Vagina (tissue), 2 donors: Measurements from ENCODE around the gene MERTK.
"Not testable (repeated sequence)": the region's sequence is repeated elsewhere in the genome, so short reads cannot be mapped to it uniquely, and the experiment has no call there.

Experiments used
- POLR2A ChIP-seq, 2 donors: fragments of 450-650 bp; IDR thresholded peaks; one replicate each; pipeline ENCODE4 v1.6.1; 2017; ENCODE audit warnings: antibody characterized with exemption in 2 of 2, mild to moderate bottlenecking in 2 of 2, moderate library complexity in 2 of 2
- TF ChIP-seq, protein P1 (sequence below), 3 experiments: fragments of 450-650 bp in 2 of 3; fragments of 200-600 bp in 1 of 3; sonication (generic) in 1 of 3; IDR thresholded peaks; one replicate each; pipeline ENCODE4 v1.5.1; 2017 to 2019; ENCODE audit warnings: antibody characterized with exemption in 3 of 3, mild to moderate bottlenecking in 2 of 3, moderate library complexity in 2 of 3

DNA sequence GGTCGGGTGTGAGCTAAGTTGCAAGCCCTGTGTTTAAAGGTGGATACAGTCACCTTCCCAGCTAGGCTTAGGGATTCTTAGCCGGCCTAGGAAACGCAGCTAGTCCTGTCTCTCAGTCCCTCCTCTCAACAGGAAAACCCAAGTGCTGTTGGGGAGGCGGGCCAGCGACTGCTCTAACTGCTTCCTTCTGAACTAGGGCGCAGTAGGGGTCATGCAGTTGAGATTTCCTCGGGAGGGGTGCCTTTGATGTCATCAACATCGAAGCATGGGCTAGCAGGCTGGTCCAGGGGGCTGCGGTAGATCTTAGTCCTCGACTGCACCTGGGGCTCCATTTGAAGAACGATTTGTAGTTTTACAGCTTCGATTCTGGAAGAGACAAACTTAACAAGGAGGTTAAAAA is 141.1 kb downstream of the MERTK start:
- TF ChIP-seq, protein P1, sequence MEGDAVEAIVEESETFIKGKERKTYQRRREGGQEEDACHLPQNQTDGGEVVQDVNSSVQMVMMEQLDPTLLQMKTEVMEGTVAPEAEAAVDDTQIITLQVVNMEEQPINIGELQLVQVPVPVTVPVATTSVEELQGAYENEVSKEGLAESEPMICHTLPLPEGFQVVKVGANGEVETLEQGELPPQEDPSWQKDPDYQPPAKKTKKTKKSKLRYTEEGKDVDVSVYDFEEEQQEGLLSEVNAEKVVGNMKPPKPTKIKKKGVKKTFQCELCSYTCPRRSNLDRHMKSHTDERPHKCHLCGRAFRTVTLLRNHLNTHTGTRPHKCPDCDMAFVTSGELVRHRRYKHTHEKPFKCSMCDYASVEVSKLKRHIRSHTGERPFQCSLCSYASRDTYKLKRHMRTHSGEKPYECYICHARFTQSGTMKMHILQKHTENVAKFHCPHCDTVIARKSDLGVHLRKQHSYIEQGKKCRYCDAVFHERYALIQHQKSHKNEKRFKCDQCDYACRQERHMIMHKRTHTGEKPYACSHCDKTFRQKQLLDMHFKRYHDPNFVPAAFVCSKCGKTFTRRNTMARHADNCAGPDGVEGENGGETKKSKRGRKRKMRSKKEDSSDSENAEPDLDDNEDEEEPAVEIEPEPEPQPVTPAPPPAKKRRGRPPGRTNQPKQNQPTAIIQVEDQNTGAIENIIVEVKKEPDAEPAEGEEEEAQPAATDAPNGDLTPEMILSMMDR (IDR thresholded peaks at IDR 0.05), result not testable (repeated sequence)
- TF ChIP-seq POLR2A (IDR thresholded peaks at IDR 0.05), result not testable (repeated sequence)
